Type B pancreatic cell (in vitro differentiated cells): ENCODE results near the gene DHRS7. TPM values are rescaled to one million over a fixed set of nuclear protein-coding genes. Genes with fewer than 3 reads are reported as not detected.
"Not testable (repeated sequence)": the region's sequence is repeated elsewhere in the genome, so short reads cannot be mapped to it uniquely, and the experiment has no call there.

Source experiments
- DNase-seq: peaks from one replicate; pipeline ENCODE4 v3.0.0; 2021; ENCODE audit warnings: mixed read lengths; ENCODE audit not compliant: unreplicated experiment; ENCODE audit errors: extremely low spot score
- H3K27ac Mint-ChIP-seq: 2 replicates; pipeline ENCODE4 v1.8.0; 2021; ENCODE audit warnings: mild to moderate bottlenecking, mixed read lengths
- H3K27me3 Mint-ChIP-seq: 2 replicates; pipeline ENCODE4 v1.8.0; 2021; ENCODE audit warnings: mixed read lengths
- H3K36me3 Mint-ChIP-seq: 2 replicates; pipeline ENCODE4 v1.8.0; 2021; ENCODE audit warnings: mixed read lengths
- H3K4me1 Mint-ChIP-seq: one replicate; pipeline ENCODE4 v1.8.0; 2021; ENCODE audit warnings: mixed read lengths; ENCODE audit not compliant: unreplicated experiment
- H3K4me3 Mint-ChIP-seq: 2 replicates; pipeline ENCODE4 v1.8.0; 2021; ENCODE audit warnings: mild to moderate bottlenecking, mixed read lengths
- H3K9me3 Mint-ChIP-seq: 2 replicates; pipeline ENCODE4 v1.8.0; 2021; ENCODE audit warnings: mixed read lengths
- CTCF ChIP-seq: fragments of 200-600 bp; sonication (generic); conservative IDR thresholded peaks from 2 replicates; pipeline ENCODE4 v1.5.0; 2021; ENCODE audit warnings: antibody characterized with exemption, mild to moderate bottlenecking
- total RNA-seq: library from RNA; stranded (reverse); gene quantifications from 2 replicates; pipeline ENCODE4 v1.2.1, GENCODE V29; 2021; ENCODE audit warnings: low replicate concordance

The DHRS7 gene
- total RNA-seq, 1 donor from 2014 or later = 57.3 TPM

DNA sequence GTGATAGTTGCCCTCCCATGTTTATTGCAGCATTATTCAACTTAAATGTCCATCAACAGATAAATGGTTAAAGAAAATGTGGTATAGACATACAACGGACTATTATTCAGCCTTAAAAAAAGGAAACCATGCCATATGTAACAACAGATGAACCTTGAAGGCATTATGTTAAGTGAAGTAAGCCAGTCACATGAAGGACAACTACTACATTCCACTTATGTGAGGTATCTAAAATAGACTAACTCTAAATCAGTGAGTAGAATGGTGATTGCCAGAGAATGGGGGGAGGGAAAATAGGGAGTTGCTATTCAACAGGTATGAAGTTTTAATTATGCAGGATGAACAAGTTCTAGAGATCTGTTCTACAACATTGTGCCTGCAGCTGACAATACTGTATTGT, 63.4 kb downstream of the DHRS7 start:
- Mint-ChIP-seq H3K9me3 (peaks cover 11% of the 10 kb centered on the region), H3K27ac (no peak overlapping the region), H3K27me3 (no peaks in the 10 kb centered on the region), H3K4me1 (peaks cover 5% of the 10 kb centered on the region), H3K36me3 (peaks cover 23% of the 10 kb centered on the region), H3K4me3 (no peak overlapping the region)
- no peak for DNase-seq
- TF ChIP-seq CTCF = no peak

- peaks cover 11% of the 10 kb centered on the region for H3K9me3 Mint-ChIP-seq
- not testable (repeated sequence) for H3K27me3 Mint-ChIP-seq, H3K4me3 Mint-ChIP-seq, DNase-seq, H3K27ac Mint-ChIP-seq
- peaks cover 12% of the 10 kb centered on the region for H3K4me1 Mint-ChIP-seq
- peaks cover 28% of the 10 kb centered on the region for H3K36me3 Mint-ChIP-seq
These were observed 65.3 kb downstream of the DHRS7 start for GRCh38 chr14:60099855-60100254.

- no peak for TF ChIP-seq CTCF
- peaks cover 28% of the 10 kb centered on the region for H3K4me1 Mint-ChIP-seq
- H3K9me3 Mint-ChIP-seq = peaks cover 7% of the 10 kb centered on the region
- H3K27me3 Mint-ChIP-seq = no peaks in the 10 kb centered on the region
- peaks cover 25% of the 10 kb centered on the region for H3K36me3 Mint-ChIP-seq
- H3K27ac Mint-ChIP-seq = no peak overlapping the region
- H3K4me3 Mint-ChIP-seq = no peak overlapping the region
- no peak for DNase-seq
These were observed 67.2 kb downstream of the DHRS7 start for GRCh38 chr14:60097974-60098373.

DNA sequence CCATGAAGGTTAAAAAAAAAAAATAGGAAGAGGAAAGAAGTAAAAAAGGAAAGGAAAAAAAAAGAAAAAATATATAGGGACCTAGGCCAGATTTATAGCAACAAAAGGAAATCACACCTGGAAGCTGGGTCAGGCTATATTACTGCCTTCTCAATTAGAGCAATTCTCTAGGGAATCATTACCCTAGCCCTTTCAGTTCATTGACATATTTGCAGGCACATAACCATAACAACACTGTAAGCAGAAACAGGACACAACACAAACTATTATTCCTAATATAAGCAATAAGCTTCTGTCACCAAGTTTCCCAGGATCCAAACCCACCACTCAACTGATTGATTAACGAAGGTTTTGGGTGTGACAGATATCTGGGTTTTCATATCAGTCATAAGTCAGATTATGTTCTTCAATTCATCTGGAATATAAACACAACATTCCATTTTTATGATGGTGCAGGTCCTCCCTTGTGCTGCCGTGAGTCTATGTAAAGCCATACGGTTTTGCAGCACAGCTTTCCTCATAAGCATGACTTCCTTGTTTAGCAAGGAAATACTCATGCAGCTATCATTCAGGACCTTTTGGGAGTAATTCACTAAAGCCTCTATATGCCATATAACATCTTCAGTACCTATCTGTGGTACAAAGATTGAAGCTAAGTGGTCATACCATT, 69.3 kb downstream of the DHRS7 start:
- no peak for TF ChIP-seq CTCF
- H3K4me1 Mint-ChIP-seq = peaks cover 28% of the 10 kb centered on the region
- H3K4me3 Mint-ChIP-seq = peak overlapping the region; percentile 38
- no peak for DNase-seq
- H3K27ac Mint-ChIP-seq = peak overlapping the region; percentile 56
- no peaks in the 10 kb centered on the region for H3K27me3 Mint-ChIP-seq
- peaks cover 19% of the 10 kb centered on the region for H3K36me3 Mint-ChIP-seq
- peaks cover 7% of the 10 kb centered on the region for H3K9me3 Mint-ChIP-seq

- peaks cover 7% of the 10 kb centered on the region for H3K9me3 Mint-ChIP-seq
- no peak for TF ChIP-seq CTCF
- no peak overlapping the region for H3K4me3 Mint-ChIP-seq
- H3K36me3 Mint-ChIP-seq = peaks cover 15% of the 10 kb centered on the region
- H3K27ac Mint-ChIP-seq = no peak overlapping the region
- H3K27me3 Mint-ChIP-seq = no peaks in the 10 kb centered on the region
- H3K4me1 Mint-ChIP-seq = peaks cover 32% of the 10 kb centered on the region
- no peak for DNase-seq
These were observed 70.0 kb downstream of the DHRS7 start for GRCh38 chr14:60095231-60095630.

DNA sequence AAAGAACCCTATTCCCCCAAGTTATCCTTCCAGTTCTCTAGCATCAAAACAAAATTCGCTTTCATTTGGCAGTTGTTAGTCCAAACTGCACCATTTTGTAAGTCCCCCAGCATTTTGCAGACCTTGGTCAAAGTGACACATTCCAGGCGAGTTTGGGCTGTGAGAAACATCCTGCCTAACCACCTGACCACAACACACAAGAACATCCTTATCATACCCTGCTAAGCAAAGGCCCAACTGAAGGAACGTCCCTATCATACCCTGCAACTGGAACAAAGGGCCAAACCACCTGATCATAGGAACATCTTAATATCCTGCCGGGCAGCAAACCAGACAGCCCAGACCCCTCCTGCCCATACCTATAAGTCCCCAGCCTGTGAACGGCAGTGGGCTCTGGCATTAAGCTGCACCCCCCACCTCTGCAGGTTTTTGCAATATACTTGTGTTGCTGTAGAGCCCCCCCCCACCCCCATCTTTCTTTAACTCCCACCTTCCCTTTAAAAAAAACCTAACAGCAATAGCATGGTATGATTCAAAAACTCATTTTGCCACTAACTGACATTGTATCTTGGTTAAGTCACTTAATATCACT, 70.8 kb downstream of the DHRS7 start:
- peaks cover 15% of the 10 kb centered on the region for H3K36me3 Mint-ChIP-seq
- peaks cover 32% of the 10 kb centered on the region for H3K4me1 Mint-ChIP-seq
- peak overlapping the region; percentile 94 for H3K27ac Mint-ChIP-seq
- no peaks in the 10 kb centered on the region for H3K27me3 Mint-ChIP-seq
- peaks cover 7% of the 10 kb centered on the region for H3K9me3 Mint-ChIP-seq
- DNase-seq = no peak
- no peak for TF ChIP-seq CTCF
- H3K4me3 Mint-ChIP-seq = peak overlapping the region; percentile 98
